ENCODE measurements around the gene C10orf88.

GRCh38 chr10:123001370-123001769 is 47.3 kb upstream of the C10orf88 start:
- no peak for TF ChIP-seq CTCF (IDR thresholded peaks at IDR 0.05)
- no peak for TF ChIP-seq POLR2A (IDR thresholded peaks at IDR 0.05)

Data from testis (tissue), 2 donors.